T-helper 2 cell treated with Interferon-gamma antibody and Interleukin-4, amounts not matched to agents 100 ng/mL and 5 ng/mL, for 36 hours (primary cell): ENCODE data around the gene PCSK9. TPM values are rescaled to one million over a fixed set of nuclear protein-coding genes. Genes with fewer than 3 reads are reported as not detected.

Experiments used
- intact Hi-C: fragments of 100-400 bp; cut with micrococcal nuclease; formaldehyde crosslinking; loops from one replicate; pipeline ENCODE4 v1.15.1; 2023
- total RNA-seq: library from RNA; stranded (reverse); gene quantifications from 2 replicates; pipeline ENCODE4 v1.2.3, GENCODE V29; 2022

Gene PCSK9
- total RNA-seq = 0.07 TPM in 2 replicates

DNA sequence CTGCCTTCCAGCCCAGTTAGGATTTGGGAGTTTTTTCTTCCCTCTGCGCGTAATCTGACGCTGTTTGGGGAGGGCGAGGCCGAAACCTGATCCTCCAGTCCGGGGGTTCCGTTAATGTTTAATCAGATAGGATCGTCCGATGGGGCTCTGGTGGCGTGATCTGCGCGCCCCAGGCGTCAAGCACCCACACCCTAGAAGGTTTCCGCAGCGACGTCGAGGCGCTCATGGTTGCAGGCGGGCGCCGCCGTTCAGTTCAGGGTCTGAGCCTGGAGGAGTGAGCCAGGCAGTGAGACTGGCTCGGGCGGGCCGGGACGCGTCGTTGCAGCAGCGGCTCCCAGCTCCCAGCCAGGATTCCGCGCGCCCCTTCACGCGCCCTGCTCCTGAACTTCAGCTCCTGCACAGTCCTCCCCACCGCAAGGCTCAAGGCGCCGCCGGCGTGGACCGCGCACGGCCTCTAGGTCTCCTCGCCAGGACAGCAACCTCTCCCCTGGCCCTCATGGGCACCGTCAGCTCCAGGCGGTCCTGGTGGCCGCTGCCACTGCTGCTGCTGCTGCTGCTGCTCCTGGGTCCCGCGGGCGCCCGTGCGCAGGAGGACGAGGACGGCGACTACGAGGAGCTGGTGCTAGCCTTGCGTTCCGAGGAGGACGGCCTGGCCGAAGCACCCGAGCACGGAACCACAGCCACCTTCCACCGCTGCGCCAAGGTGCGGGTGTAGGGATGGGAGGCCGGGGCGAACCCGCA is at the start of gene PCSK9:
Gene PCSK9 (plus strand): TSS at position 207 of the 741 bp plus-strand sequence. CDS start 290 bp downstream, at position 497.
- intact Hi-C loops = no loop called here

DNA sequence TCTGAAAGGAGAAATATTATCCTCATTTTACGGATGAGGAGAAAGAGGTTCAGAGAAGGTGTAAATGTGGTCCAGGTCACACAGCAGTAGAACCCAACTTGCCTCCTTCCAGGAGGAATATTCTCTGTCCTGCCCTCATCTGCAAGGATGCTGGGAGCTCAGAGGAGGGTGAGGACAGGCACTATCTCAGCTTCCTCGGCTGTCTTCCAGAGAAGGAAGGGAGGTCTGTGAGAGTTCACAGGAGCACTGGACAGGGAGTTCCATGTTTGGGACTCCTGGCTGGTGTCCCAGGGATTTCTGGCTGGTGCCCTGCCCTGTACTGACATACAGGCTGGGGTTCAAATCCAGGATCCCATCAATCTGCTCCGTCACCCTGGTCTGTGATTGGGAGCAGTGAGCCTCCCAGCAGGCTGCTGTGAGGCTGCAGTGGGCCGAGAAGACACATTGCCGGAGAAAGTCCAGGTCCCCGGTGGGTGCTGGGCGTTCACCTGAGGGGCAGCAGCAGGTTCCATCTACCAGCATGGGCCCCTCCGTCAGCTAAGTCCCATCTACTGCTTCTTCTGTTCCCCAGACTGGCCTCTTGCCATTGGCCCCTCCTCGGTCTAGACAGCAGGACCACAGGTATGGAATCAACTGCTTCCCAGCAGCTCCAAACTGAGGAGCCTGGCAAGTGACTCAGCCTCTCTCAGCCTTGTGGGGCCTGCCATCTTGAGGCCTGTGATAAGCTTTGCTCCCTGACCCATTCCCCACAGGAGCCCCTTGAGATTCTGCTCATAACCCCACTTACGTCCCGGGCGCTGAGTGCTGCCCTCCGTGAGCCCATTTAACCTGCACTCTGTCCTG is 49.2 kb upstream of the PCSK9 start:
- intact Hi-C loops = no loop called here

DNA sequence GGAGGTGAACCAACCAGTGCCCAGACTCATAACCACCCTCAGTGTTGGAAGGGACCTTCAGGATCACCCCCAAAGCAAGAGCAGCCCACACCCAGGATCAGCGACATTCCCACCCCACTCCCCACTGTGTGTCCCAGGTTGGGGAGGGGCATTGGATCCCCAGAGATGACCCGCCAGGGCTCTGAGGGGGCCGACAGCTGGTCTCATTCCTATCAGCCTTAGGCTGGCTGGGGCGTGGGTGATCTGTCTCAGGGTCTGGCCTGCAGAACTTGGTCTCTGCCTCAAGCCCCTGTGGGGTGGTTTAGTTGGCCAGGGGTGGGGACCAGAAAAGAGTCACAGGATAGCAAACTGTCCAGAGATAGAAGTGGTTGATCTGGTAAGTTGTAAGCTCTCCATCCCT is 48.4 kb upstream of the PCSK9 start:
- intact Hi-C loops = no loop called here

DNA sequence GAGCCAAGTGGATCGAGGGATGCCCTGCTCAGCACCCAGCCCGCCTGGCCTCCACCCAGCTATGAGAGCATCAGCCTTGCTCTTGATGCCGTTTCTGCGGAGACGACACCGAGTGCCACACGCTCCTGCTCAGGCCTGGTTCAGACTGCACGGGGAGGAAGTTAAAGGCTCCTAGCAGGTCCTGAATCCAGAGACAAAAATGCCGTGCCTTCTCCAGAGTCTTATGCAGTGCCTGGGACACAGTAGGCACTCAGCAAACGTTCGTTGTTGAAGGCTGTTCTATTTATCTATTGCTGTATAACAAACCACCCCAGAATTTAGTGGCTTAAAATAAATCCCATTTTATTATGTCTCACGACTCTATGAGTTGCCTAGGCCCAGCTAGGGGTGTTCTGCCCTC is 47.4 kb upstream of the PCSK9 start:
- intact Hi-C loops = no loop called here

DNA sequence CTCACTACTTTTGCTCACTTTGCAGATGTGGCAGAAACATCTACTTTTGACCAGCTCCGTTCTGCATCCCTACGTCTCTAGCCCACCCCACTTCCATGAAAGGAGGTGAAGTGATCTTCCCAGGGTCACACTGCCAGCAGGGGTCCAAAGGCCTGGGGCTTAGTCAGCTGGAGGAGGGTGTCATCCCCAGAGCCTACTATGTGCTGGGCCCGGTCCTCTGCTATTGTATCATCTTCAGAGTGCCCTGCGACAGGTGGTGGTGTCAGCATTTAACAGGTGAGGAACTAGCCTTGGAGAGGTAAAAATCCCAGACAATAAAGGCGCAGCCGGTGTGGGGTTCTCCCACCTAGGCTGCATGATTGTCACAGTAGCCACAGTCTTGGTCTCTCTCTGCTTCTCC is 46.2 kb upstream of the PCSK9 start:
- intact Hi-C loops = no loop called here

DNA sequence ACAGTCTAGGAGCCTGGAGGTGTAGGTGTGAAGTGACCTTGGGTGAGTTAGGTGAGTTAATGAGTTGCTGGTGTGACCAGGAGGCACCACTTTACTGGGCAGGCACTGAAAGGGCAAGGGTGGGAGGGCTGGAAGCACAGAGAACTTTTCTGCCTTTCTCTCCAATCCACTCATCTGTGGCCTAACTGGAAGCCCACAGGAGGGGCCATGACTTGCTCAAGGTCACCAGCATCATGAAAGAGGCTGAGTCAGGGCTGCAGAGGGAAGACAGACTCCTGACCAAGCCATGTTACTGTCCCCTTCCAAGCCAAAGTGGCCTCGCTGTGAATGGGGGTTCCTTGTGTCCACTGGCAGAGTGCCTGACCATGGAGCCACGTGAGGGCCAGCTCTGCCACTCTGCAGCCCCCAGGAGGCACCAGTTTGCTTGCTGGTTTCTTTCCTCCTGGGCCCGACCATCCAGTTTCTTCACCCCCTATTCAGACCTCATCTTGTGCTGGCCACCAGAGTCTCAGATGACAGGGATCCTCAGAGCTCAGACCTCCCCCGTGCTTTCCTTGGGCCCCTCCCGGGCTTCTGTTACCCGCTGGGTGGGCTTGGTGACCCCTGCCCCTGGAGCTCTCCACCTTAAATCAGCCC is 44.9 kb upstream of the PCSK9 start:
- intact Hi-C loops = no loop called here

DNA sequence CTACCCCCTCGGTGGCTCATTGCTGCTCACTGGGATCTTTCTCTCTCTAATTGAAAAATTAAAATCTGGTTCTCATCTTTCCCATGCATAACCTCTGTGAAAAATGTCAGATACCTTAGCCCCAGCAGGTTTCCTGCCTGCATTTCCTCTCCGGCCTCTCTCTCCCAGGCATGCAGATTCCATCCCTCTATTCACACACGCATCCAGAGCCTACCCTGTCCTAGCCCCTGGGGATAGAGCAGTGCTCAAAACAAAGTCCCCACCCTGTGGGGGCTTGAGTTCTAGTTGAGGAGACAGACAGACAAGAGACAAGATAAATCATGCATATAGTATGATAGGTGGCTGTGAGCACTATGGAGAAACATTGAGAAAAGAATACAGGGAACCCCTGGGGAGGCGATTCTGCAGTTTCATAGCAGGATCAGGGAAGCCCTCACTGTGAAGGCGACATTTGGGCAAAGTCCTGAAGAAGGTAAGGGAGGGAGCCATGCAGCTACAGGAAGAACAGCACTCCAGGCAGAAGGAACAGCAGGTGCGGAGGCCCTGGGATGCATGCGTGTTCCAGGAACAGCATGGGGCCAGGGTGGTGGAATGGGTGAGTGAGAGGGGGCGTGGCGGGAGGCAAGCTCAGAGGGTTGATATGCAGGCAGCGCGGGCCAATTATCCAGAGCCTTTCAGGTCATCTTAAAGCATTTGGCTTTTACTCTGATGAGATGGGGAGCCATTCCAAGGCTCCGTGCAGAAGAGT is 44.2 kb upstream of the PCSK9 start:
- intact Hi-C loops = no loop called here

DNA sequence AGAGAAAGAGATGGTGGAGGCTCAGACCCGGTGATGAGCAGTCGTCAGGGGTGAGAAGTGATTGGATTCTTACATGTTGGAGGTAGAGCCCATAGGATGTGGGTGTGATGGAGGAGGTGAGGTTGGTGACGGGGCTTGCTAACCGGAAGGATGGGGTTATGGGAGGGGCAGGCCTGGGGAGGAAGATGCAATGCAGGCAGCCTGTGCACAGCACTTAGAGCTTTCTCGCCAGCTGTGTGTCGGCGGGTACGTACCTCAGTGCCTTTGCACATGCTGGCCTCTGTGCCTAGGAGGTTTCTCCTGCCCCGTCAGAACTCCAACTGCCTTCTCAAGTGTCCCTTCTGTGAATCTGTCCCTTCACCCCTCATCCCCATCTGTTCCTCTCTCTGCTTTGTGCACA is 43.5 kb upstream of the PCSK9 start:
- intact Hi-C loops = loop anchor here (1.0 to 2.0 kb wide), 3 partner anchors 46 to 323 kb away; no protein-coding TSS in a partner anchor

DNA sequence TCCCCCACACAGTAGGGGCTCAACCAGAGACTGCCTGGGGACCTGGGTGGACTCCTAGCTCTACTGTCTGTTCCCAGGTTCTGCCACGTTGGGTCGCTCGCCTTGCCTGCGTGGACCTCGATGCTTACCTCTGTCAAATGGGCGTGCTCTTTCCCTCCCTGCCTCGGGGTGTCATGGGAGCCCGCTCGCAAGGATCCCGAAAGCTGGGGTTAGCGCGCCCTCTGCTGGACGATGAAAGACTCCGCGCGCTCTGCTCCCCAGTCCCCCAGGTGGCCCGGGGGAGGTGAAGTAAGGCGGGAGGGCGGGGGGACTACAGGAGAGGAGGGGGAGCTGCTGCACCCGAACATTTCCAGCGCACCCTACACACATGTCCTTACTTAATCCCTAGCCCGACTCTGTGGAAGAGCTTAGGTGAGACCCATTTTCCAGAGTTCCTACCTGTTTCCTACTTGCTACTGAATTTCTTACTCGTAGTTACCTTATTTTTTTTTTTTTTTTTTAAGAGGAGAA is 42.9 kb upstream of the PCSK9 start:
- intact Hi-C loops = loop anchor here (1.0 to 2.0 kb wide), 3 partner anchors 46 to 324 kb away; no protein-coding TSS in a partner anchor

DNA sequence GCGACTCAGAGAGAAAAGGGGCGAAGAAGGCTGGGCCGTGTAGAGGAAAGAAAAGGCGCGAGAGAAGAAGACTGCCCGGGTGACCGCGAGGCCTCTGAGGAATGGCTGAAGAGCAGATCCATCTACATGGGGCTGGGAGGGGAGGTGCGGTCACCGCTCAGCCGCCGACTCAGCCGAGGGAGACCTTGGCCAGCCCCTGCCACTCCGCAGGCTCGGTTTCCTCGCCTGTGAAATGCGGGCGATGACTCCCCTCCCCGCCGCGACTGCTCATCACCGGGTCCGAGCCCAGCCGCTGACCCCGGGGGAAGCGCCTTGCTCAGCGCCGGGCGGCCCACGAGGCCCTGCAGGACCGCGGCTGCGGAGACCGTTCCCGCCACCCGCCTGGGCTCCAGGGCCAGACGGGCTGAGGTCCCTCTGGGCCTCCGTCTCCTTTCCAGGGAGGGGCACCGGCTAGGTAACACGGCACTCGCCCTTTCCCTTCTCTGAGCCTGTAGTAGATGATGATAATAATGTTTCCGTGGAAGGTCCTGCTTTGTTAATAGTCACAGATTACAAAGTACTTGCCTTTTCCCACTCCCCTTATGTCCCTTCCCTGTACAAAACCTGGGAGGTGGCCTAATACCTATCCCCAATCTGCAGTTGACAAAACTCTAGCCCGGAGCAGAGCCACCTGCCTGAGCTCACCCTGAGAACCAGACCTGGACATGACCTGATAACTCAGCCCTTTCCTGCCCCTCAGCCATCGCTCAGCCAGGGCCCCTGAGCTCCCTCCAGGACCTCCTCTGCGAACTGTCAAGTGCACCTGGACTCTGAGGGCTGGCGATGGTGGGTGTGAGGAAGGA is 42.3 kb upstream of the PCSK9 start:
- intact Hi-C loops = loop anchor here (1.0 to 2.0 kb wide), 3 partner anchors 47 to 324 kb away; no protein-coding TSS in a partner anchor

DNA sequence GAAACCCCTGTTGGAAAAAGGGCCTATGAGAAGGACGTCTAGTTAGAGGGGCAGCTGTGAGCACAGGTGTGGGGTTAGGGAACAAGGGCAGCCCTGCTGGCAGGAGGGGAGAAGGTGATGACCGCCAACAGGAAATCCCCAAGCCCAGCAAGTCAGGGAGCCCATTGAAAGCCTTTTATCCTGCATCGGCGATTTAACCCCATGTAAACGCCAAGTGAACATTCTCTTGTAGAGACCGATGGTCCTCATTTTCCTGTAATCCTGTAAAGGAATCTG is 41.7 kb upstream of the PCSK9 start:
- intact Hi-C loops = loop anchor here (2.0 kb wide), 1 partner anchor 325 kb away; no protein-coding TSS in a partner anchor

DNA sequence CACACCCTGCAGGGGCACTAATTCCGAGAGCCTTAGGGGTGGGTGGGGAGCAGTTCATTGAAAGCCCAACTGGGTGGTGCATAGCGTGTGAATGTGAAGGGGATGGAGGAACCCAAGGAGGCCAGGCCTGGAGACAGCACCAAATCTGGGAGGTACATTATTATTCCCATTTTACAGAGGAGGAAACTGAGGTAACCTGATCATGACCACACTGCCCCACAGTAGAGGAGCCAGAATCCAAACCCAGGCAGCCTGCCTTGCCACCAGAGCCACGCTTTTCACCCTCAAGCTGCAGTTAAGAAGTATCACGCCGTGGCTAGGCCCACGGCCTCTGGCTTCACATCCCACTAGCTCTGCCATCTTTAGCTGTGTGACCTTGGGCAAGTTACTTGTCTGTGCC is 41.2 kb upstream of the PCSK9 start:
- intact Hi-C loops = no loop called here

DNA sequence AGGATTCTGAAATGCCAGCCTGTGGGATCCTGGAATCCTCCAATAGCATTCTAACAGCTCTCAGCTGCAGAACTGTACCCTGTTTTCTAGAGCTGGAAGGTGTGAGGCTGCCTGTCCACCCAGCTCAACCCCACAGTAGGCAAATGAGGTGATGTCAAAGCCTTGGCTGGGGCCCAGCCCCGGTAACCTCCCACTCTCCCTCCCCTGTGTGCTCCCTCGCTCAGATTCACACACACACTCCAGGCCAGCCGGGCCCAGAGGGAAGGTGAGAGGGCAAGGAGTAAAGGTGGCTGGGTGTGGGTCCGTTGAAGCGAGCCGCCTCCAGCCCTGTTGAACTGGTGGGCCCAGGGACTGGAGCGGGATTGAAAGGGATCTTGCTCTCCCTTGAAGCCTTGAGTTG is 40.7 kb upstream of the PCSK9 start, which contains the start of gene BSND:
Gene BSND (plus strand): TSS at position 257 of the 400 bp plus-strand sequence. CDS start 254 bp downstream, outside the sequence.
- intact Hi-C loops = no loop called here

DNA sequence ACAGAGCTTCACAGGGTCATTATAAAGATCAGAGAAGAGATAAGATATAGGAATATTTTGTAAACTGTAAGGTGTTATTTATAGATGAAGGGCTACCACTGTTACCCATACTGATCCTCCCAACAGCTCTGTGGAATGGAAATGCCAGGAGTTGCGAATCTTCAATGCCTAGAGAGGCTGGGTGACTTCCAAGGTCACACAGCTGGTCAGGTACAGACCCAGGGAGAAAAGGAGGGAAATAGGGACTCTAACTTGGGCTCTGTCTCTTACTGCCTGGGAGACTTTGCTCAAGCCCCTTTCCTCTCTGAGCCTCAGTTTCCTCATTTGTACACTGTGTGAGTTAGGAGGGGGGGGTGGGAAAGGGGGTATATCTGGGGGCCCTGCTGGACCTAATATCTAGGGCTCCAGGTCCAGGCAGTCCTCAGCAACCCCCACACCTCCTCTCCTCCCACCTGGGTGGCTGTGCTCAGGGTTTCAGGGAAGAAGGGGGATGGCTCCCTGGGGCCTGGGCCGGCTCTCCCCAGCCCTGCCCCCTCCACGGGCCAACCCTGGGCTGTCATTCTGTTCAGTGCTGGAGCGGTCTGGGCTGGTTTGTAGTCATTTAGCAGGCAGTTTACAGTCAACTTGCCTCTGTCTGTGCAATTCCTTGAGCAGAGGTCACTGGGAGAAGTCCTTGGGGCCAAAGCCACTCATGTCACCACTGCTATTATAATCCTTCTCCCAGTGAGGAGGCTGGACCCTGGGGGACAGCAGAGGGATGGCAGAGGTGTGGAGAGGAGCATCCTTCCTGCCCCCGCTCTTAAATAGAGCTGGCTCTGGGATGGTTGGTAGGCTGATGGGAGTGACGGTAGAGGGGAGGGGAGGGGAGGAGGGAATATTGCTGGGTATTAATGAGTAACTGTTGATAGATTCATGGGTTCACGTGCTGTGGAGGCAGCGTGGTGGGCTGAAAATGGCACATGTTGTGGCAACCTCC is 39.0 kb upstream of the PCSK9 start:
- intact Hi-C loops = no loop called here

DNA sequence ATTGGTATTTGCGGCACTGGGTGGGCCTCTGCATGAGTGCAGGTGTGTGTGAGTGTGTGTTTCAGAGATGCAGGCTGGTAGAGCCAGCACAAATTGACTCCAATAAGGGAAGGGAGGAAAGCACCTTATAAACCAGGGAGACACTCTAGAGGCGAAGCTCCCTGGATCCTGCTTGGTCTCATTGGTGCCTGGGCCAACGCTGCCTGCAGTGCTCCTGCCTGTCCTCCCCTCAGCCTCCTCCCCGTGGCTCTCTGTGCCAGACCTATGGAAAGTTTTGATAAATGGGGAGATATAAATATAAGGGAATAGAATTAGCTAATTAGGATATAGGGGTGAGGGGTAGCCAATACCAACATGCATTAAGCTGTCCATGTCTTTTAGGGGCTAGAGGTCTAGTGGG is 38.0 kb upstream of the PCSK9 start:
- intact Hi-C loops = no loop called here

DNA sequence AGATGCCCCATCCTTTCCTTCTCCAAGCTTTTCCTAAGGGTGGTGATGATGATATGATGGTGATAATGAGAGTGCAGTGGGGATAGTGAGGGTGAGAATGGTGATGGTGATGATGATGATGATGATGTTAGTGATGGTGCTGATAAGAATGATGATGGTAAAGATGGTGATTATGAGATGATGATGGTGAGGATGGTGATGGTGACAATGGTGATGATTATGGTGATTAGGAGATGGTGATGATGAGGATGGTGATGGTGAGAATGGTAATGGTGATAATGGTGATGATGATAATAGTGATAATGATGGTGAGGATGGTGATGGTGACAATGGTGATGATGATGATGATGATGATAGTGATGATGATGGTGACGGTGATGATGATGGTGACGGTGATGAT is 36.7 kb upstream of the PCSK9 start:
- intact Hi-C loops = no loop called here

DNA sequence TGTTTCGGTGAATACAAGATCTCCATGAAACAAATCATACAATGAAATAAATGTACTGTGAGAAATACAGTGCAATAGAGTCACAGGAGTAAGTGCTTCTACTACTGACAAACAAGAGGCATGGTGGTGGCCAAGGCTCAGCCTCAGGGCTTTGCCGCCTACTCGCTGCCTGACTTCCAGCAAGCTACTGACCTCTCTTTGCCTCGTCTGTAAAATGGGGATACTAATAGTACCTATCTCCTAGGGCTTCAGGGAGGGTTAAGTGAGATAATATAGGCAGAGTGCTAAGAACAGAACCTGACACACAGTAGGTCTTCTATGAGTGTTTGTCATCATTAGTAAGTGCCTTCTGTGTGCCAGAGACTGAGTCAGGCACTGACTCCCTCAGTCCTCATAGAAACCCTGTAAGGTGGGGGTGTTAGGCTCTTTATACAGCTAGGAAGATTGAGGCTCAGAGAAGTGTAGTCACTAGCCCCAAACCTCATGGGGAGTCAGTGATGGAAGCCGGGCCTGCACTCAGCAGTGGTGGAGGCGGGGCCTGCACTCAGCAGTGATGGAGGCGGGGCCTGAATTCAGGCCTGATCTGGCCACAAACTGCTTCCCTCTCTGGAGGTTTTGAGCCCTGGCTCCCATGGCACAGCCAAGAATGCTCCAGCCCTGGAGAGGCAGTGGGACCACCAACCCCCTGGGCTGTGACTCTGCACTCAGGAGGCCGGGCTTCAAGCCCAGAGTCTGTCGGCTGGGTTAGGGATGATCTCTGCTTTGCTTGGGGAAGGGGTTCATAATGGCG is 33.8 kb upstream of the PCSK9 start:
- intact Hi-C loops = no loop called here

DNA sequence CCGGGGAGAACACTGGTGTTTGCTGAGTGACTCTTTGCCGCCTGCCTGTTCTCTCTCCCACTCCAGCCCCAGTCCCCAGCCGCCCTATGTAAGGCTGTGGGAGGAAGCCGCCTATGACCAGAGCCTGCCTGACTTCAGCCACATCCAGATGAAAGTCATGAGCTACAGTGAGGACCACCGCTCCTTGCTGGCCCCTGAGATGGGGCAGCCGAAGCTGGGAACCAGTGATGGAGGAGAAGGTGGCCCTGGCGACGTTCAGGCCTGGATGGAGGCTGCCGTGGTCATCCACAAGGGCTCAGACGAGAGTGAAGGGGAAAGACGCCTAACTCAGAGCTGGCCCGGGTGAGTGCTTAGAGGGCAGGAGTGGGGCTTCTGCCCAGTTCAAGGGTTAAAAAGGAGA is 32.4 kb upstream of the PCSK9 start:
- intact Hi-C loops = no loop called here
